ENCODE results near the gene MYMX. TPM values are rescaled to one million over a fixed set of nuclear protein-coding genes. Genes with fewer than 3 reads are reported as not detected.

The MYMX gene
- polyA plus RNA-seq, 1 donor from 2014 or later = not detected

DNA sequence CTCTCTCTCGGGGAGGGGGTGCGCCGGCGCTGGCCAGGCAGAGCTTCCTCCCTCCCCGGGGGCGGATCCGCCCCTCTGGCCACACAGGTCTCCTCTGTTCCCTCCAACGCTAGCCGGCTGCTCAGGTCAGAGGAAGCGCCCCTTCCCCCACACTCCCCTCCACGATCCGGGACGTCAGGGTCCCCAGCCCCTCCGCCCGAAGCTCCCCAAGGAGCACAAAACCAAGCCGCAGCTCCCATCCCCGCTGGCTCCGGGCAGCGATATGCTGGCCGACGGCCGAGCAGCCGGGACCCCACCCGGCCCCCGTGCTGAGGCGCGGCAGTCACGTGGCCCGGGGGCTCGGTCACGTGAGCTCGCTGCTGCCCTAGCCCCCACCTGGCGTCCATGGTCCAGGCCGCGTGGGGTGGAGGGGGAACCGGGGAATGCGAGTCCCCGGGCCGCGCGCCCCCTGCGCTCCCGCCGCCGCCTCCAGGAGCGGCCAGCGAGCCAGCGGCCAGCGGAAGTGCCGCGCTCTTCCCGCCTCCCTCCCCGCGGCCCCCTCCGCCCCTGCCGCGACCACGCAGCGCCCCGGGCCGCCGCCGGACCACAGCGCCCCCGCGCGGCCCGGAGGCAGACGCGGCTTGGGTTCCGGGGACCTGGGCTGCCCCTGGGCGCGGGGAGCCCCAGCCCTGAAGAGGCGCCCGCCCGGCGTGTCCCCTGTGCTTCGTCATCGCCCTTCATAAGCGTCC is 40.5 kb downstream of the MYMX start, which contains the start of gene SLC35B2:
TSS of gene SLC35B2 (minus strand) at position 504 of the 728 bp plus-strand sequence. CDS start at position 386, 118 bp downstream.
- H3K9me2 ChIP-seq (ENCODE audit: insufficient read depth, low read length) = no peaks in the 10 kb centered on the region
- peak within 1 kb of the TSS; percentile 94 for H3K4me2 ChIP-seq (ENCODE audit: low read length)
- TF ChIP-seq SMC3 (conservative IDR thresholded peaks at IDR 0.05; ENCODE audit: poor library complexity) (peak; percentile 70), TAF1 (IDR thresholded peaks at IDR 0.05; ENCODE audit: low read depth) (no peak), EZH2 (IDR thresholded peaks at IDR 0.05; ENCODE audit: borderline replicate concordance, insufficient read depth, low read length, poor library complexity, severe bottlenecking) (no peak), EP300 (conservative IDR thresholded peaks at IDR 0.05; ENCODE audit: poor library complexity, severe bottlenecking) (peak; percentile 48), RAD21 (conservative IDR thresholded peaks at IDR 0.05) (peak; percentile 68), MXI1 (conservative IDR thresholded peaks at IDR 0.05; ENCODE audit: poor library complexity, severe bottlenecking) (peak; percentile 94), POLR2AphosphoS5 (IDR thresholded peaks at IDR 0.05) (peak; percentile 49)
- TF ChIP-seq, protein P1, sequence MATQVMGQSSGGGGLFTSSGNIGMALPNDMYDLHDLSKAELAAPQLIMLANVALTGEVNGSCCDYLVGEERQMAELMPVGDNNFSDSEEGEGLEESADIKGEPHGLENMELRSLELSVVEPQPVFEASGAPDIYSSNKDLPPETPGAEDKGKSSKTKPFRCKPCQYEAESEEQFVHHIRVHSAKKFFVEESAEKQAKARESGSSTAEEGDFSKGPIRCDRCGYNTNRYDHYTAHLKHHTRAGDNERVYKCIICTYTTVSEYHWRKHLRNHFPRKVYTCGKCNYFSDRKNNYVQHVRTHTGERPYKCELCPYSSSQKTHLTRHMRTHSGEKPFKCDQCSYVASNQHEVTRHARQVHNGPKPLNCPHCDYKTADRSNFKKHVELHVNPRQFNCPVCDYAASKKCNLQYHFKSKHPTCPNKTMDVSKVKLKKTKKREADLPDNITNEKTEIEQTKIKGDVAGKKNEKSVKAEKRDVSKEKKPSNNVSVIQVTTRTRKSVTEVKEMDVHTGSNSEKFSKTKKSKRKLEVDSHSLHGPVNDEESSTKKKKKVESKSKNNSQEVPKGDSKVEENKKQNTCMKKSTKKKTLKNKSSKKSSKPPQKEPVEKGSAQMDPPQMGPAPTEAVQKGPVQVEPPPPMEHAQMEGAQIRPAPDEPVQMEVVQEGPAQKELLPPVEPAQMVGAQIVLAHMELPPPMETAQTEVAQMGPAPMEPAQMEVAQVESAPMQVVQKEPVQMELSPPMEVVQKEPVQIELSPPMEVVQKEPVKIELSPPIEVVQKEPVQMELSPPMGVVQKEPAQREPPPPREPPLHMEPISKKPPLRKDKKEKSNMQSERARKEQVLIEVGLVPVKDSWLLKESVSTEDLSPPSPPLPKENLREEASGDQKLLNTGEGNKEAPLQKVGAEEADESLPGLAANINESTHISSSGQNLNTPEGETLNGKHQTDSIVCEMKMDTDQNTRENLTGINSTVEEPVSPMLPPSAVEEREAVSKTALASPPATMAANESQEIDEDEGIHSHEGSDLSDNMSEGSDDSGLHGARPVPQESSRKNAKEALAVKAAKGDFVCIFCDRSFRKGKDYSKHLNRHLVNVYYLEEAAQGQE (IDR thresholded peaks at IDR 0.05; ENCODE audit: borderline replicate concordance) = peak; percentile 48
- TF ChIP-seq, protein P2, sequence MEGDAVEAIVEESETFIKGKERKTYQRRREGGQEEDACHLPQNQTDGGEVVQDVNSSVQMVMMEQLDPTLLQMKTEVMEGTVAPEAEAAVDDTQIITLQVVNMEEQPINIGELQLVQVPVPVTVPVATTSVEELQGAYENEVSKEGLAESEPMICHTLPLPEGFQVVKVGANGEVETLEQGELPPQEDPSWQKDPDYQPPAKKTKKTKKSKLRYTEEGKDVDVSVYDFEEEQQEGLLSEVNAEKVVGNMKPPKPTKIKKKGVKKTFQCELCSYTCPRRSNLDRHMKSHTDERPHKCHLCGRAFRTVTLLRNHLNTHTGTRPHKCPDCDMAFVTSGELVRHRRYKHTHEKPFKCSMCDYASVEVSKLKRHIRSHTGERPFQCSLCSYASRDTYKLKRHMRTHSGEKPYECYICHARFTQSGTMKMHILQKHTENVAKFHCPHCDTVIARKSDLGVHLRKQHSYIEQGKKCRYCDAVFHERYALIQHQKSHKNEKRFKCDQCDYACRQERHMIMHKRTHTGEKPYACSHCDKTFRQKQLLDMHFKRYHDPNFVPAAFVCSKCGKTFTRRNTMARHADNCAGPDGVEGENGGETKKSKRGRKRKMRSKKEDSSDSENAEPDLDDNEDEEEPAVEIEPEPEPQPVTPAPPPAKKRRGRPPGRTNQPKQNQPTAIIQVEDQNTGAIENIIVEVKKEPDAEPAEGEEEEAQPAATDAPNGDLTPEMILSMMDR (IDR thresholded peaks at IDR 0.05; ENCODE audit: poor library complexity, severe bottlenecking) = peak; percentile 86
- peak within 1 kb of the TSS; percentile 96 for H3K9ac ChIP-seq (ENCODE audit: low read length)
- H3K36me3 ChIP-seq (ENCODE audit: insufficient read depth, low read length) = no peaks in the 10 kb centered on the region
- H3K27me3 ChIP-seq (ENCODE audit: insufficient read depth, low read depth, low read length) = no peaks in the 10 kb centered on the region
- H3K4me3 ChIP-seq (ENCODE audit: low read length) = peak within 1 kb of the TSS; percentile 98
- H3F3A ChIP-seq (ENCODE audit: insufficient read depth, low read length, poor library complexity, severe bottlenecking) = no peaks in the 10 kb centered on the region
- H2AFZ ChIP-seq (ENCODE audit: low read depth, low read length) = peak within 1 kb of the TSS; percentile 94
- peak within 1 kb of the TSS; percentile 86 for H3K27ac ChIP-seq (ENCODE audit: low read length)
- peaks cover 21% of the 10 kb centered on the region for H3K79me2 ChIP-seq (replicated peaks; ENCODE audit: insufficient read depth, low read length)
- no peaks in the 10 kb centered on the region for H4K20me1 ChIP-seq (ENCODE audit: insufficient read depth)
- no peaks in the 10 kb centered on the region for H3K9me3 ChIP-seq (ENCODE audit: low read length)

DNA sequence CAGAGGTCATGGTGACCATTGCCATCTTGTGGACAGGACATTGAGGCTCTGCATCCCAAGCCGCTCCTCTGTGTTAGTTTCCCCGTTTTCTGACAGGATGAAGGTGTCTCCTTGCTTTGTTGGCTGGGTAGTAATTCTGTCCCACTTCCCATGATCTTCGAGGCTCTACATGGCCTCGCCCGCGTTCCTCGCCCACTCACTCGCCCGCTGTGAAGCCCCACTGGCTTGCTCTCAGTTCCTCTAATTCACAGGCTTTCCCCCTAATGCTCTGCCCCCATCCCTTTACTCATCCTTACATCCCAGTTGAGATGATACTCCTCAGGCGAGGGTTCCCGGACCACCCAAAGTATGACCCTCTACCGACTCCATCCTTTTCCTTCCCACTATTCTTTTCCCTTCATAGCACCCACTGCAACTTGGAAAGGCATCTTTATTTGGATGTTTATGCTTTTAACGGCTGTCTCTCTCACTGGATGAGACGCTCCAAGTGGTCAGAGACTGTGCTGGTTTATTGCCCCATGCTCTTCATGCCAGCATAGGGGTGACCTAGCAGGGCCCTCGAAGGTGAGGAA is 41.1 kb downstream of the MYMX start:
- Histone ChIP-seq H3F3A (ENCODE audit: insufficient read depth, low read length, poor library complexity, severe bottlenecking) (no peaks in the 10 kb centered on the region), H3K79me2 (replicated peaks; ENCODE audit: insufficient read depth, low read length) (peaks cover 21% of the 10 kb centered on the region), H3K4me3 (ENCODE audit: low read length) (peak overlapping the region; percentile 98), H3K27me3 (ENCODE audit: insufficient read depth, low read depth, low read length) (no peaks in the 10 kb centered on the region), H3K4me2 (ENCODE audit: low read length) (no peak overlapping the region), H3K9me2 (ENCODE audit: insufficient read depth, low read length) (no peaks in the 10 kb centered on the region), H3K9me3 (ENCODE audit: low read length) (no peaks in the 10 kb centered on the region), H3K9ac (ENCODE audit: low read length) (peak overlapping the region; percentile 96), H3K36me3 (ENCODE audit: insufficient read depth, low read length) (no peaks in the 10 kb centered on the region), H4K20me1 (ENCODE audit: insufficient read depth) (no peaks in the 10 kb centered on the region), H2AFZ (ENCODE audit: low read depth, low read length) (peak overlapping the region; percentile 10), H3K27ac (ENCODE audit: low read length) (peak overlapping the region; percentile 43)
- TF ChIP-seq RAD21 (conservative IDR thresholded peaks at IDR 0.05) (peak; percentile 9), EZH2 (IDR thresholded peaks at IDR 0.05; ENCODE audit: borderline replicate concordance, insufficient read depth, low read length, poor library complexity, severe bottlenecking) (no peak)
- TF ChIP-seq, protein P2 (IDR thresholded peaks at IDR 0.05; ENCODE audit: poor library complexity, severe bottlenecking) = peak; percentile 28

All from neural cell (in vitro differentiated cells).